Hematopoietic multipotent progenitor cell treated with erythropoietin and hydrocortisone succinate and interleukin-3 and kit ligand, for 4 days (in vitro differentiated cells): ENCODE results near the gene SESN3.
"Not testable (repeated sequence)": the region's sequence is repeated elsewhere in the genome, so short reads cannot be mapped to it uniquely, and the experiment has no call there.

Source experiments
- DNase-seq: peaks from one replicate; pipeline ENCODE4 v3.0.0-alpha.2; 2015

The SESN3 gene

DNA sequence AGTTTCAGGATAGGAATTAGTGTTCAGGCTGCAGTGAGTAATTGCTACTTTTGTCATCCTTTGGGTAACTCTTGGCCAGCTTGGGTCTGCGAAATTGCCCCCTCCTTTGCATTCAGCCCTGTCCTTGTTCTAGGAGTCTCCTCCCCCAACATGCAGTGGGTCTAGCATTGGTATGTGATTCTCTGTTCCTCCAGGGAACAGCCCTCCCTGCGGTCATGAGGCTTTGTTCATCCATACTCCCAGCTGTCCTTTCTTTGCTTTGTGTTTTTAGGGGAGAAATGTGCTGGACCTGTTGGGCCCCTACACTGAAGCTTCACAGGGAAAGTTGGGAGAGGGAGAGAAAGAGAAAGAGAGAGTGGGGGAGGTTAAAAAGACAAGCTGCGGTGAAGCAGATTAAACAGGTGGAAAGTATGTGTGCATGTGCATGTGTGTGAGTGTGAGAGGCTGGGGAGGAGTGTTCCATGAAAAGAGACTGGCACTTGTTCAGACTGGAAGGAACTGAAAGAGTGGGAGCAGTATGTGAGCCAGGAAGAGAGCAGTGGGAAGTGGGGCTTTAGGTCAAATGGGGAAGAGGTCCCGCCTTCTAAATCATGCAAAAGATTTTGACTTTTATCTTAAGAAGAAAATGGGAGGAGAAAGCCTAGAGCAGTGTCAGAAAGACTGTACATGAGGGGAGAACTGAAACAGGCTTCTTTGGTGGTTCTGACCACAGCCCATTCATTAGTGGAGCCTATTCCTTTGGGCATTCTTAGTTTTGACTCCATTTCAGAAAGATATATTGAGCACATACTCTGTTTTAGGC lies 17.9 kb upstream of the SESN3 start:
- no peak for DNase-seq

DNA sequence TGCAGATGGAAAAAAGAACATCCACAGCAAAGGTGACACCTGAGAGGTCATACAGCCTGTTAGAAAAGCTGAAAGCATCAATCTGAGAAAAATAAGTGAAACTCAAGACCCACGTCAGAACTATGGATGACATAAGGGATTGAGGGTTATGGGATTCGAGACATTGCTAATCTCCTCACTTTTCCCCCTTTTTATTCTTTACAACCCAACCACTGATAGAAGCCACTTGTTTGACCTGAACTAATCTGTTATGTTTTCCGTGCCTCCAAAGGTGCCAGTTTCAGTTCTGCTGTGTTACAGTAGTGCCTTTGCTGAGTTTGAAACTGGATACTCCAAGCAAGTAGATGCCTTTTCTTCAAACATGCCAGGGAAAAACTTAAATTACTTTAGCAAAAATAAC lies 16.9 kb upstream of the SESN3 start:
- DNase-seq: no peak

GRCh38 chr11:95247127-95247684 lies 16.2 kb upstream of the SESN3 start:
- no peak for DNase-seq

- no peak for DNase-seq
Observed at GRCh38 chr11:95245581-95245980, 14.6 kb upstream of the SESN3 start.

DNA sequence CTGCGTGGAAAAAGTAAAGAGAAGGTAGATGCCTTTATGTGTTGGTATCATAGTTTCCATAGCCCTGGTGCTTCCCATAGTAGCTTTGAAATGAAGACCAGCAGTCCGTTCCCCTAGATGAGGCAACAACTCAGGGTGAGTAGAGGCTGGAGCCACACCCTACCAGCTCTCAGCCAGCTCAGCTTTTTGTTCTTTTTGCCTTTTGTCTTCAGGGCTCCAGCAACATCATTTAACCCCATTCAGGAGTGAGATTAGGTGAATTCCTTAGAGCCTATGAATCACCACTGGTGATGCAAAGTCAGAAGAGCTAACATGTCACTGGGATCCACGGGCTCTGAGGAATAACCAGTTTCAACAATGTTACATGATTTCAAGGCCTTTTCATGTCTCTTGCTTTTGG lies 14.0 kb upstream of the SESN3 start:
- DNase-seq: no peak

GRCh38 chr11:95243673-95244072 lies 12.7 kb upstream of the SESN3 start:
- no peak for DNase-seq

- no peak for DNase-seq
Observed at GRCh38 chr11:95242845-95243605, 12.0 kb upstream of the SESN3 start.

DNA sequence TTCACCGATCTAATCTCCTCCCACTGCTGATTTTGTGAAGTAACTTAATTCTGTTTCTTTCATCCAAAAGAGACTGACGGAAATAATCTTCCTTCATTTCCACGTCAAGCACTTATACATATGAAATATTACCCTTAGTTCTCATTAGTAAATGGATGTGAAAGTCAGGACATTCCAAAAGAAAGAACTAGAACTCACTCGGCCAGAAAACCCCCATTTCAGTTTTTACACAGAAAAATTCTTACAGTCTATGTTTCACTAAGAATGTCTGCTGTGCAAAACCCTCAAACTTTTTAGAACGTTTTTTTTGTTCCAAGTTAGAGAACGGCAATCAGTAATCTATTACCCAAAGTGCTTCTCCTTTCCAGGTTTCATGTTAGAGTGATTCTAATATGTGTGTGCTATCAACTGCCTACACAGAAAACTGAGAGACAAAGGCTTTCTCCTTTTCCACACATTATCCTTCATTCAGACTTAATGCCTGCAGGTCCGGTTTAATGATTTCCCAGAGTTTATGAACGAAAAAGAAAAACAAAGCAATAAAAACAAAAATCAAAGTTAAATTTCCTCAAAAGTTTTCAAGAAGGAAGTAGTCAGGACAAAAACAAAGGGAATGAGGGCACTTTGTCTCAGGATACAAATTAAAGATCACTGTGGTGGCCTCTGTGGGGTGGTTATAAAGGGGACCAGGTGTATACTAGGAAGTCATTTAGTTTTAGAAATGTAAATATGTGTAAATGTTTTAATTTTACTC lies 11.3 kb upstream of the SESN3 start:
- no peak for DNase-seq

DNA sequence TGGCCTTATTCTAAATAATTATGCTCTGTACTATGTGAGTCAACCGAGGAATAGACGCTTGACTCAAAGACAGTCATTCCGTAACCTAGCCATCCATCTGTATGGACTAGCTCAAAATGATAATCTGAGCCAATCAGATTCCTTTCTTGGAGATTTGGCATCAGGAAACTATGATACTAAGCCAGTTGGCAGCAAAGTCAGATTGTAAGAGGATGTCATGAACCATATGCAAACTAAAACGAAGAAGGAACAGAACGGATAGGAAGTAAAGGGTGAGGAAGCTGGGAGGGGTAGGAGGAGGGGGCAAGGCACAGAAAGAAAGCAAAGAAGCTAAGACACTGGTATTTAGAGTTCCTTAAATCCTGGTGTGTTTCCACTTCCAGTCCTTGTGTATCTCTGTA lies 10.7 kb upstream of the SESN3 start:
- no peak for DNase-seq

- DNase-seq: no peak
Observed at GRCh38 chr11:95239871-95240649, 9.1 kb upstream of the SESN3 start.

DNA sequence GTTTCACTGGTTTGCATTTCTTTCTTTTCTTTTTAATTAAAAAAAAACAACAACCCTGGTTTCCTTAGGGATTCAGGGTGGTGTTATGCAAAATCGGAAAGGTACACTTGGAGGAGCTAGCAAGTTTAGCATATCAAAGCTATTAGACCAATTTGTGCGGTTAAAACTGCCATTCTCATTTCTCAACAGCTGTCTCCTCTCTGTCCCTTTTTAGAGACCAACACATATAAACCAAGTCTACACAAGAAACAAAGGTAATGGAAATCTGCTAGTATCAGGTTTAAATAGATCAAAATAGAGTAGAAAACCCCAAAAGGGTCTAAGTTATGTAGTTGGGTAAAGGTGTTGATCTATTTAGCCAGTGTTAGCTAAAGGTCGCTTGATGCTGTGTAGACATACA lies 1.7 kb upstream of the SESN3 start:
- DNase-seq: peak; percentile 38

- DNase-seq: peak; percentile 85
Observed at GRCh38 chr11:95231881-95232605, 1.0 kb upstream of the SESN3 start.

DNA sequence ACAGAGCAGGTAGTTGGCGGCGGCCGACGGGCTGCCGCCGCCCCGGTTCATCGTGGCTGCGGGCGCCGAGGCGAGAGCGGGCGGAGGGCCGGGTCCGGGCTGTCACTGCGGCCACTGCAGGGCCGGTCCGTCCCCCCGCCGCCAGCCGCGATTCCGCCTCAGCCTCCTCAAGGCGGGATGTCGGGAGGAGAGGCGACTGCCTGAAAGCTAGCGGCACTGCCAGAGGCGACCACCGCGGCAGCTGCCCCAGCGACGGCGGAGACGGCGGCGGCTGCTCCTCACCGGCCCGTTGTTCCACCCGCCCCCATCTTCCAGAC lies 234 bp downstream of the SESN3 start:
- no peak for DNase-seq

DNA sequence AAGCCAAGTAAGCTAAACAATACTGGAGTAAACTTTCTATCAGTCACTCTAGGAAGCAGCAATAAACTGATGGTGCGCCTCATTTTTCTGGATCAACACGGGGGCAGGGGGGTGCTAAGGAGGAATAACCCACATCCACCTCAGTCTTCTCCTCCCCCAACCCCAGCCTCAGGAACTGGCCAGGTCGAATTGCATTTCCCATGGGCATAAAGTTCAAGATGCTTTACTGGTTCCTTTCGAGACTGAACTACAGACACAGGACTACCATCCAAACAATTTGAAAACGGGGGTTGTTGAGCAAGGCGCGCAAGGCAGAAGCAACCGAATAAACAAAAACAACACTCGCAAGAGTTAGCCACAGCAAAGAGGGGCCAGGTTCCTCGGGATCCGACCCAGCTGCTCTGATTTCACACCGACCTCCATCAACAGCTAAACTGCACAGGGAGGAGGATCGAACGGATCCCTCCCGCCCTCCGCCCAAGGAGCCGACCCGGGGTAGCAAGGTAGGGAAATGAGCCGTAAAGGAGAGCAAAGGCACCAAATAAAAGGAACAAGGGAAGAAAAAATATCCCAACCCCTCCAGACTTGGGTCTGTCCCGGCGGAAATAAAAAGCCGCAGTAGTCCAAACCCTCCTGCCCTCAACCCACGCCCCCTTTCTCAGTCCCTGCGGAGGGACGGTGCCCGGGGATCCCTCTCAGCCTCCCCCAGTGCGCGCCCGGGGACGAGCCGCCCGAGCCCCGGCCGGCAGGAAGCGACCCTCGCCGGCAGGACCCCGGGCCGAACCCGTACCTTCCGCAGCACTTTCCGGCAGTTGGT lies 801 bp downstream of the SESN3 start:
- peak; percentile 48 for DNase-seq

GRCh38 chr11:95229199-95229992 lies 1.6 kb downstream of the SESN3 start:
- peak; percentile 57 for DNase-seq

DNA sequence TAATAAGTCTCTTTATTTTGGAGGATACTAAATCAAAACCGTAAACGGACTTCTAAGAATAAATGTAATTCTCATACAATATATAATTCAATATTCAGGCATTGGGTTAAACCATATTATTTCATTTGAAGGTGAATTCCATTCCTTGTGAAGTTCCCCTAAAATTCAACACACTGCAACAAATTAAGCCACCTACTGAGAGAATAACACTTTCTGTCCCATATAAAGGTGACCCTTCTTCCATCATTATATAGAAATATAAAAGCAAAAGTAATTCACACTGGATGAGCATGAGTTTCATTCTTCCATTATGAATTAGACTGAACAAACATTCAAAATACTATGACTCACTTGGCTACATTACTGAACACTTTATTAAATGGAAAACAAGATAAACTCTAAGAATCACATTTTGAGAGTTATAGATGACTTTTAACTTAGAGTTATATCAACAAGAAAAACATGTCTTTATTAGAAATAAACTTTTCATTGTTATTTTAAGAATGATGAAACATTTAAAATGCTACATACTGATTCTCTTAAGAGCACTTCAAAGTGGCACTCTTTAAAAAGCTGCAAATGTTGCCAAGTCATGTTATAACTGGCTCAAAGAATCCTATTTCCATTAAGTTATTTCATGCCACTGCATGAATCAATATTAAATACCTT lies 2.8 kb downstream of the SESN3 start:
- DNase-seq: peak; percentile 38

GRCh38 chr11:95227060-95227459 lies 3.9 kb downstream of the SESN3 start:
- DNase-seq: not testable (repeated sequence)

DNA sequence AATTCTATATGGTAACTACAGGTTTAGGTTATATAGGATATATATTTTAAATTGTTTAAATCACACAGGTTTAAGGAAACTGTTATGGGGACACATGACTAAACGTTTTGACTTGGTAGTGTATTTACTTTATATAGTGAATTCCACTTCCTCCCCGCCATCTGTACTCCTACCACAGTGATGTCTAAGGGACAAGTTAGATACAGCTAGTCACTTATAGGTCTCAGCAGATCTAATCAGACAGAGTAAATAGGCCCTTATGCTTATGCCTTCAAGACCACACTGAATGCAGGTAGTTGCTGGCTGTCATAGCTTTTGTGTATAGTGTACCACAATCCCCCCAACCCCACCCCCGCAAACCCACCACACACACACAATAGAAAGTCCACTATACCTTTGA lies 8.2 kb downstream of the SESN3 start:
- peak; percentile 62 for DNase-seq

DNA sequence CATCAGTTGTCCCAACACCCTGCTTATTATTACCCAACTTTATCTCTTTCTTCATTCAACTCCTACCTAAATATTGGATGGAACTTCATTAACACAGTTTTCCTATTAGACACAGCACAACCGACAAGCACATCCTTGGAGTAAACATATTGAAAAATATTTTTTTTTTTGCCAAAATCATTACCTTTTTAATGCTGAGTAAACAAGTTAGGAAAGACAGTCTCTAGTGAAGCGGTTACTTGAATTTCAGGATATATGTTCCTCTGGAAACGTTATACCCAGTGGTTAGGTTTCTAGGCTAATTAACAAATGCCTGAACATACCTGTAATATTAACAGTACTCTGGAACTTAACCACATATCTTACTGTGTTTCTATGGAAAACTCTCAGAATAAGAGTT lies 11.4 kb downstream of the SESN3 start:
- no peak for DNase-seq

DNA sequence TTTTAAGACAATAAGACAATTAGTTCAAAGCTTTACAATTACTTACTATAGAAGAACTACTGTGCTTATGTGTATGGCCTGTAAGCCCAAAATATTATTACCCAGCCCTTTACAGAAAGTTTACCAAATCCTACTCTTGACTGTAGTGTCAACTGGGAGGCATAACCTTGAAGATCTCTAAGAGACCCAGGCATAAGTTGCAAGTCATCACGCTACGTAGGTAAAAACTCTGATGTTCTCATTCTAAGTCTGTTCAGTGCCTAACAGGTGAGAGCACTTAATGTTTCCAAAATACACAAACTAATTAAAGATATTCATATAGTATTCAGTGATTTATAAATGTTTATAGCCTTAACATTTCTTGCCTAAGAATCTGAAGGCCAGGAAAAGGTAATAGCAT lies 12.9 kb downstream of the SESN3 start:
- DNase-seq: no peak
